Adrenal gland (tissue), 12 donors: ENCODE measurements around the gene ARHGEF33. TPM values are rescaled to one million over a fixed set of nuclear protein-coding genes. Genes with fewer than 3 reads are reported as not detected.
A peak's percentile ranks its signal among the peaks of the same experiment; 100 is the strongest.

Experiments
- DNase-seq, 7 donors: peaks; one replicate each; pipeline ENCODE4 v3.0.0-alpha.2; 2019 to 2020
- H3K27ac ChIP-seq, 5 donors: fragments of 200-600 bp; sonication (generic) in 4 of 5; 1 replicate in 3 of 5; 2 replicates in 2 of 5; pipeline versions ENCODE4 v1.5.1 to v1.8.0; 2016 to 2020; ENCODE audit warnings: mild to moderate bottlenecking in 1 of 5
- H3K27me3 ChIP-seq: fragments of 200-600 bp; 2 replicates; pipeline ENCODE4 v1.8.0; 2021
- H3K36me3 ChIP-seq, 2 donors: fragments of 200-600 bp; replicated peaks in 1 of 2; 1 replicate in 1 of 2; 2 replicates in 1 of 2; pipeline versions ENCODE4 v1.5.1 to v1.8.0; 2018 to 2022
- H3K4me1 ChIP-seq, 2 donors: fragments of 200-600 bp; replicated peaks in 1 of 2; 1 replicate in 1 of 2; 2 replicates in 1 of 2; pipeline versions ENCODE4 v1.5.1 to v1.8.0; 2018 to 2021
- H3K4me3 ChIP-seq, 4 donors: fragments of 200-600 bp; sonication (generic) in 3 of 4; one replicate each; pipeline ENCODE4 v1.5.1; 2016 to 2018
- H3K9me3 ChIP-seq, 3 donors: fragments of 200-600 bp; sonication (generic) in 1 of 3; replicated peaks in 1 of 3; 1 replicate in 2 of 3; 2 replicates in 1 of 3; pipeline versions ENCODE4 v1.5.1 to v1.8.0; 2016 to 2021
- CTCF ChIP-seq, 6 experiments: fragments of 450-650 bp in 4 of 6; fragments of 200-600 bp in 2 of 6; sonication (generic) in 1 of 6; IDR thresholded peaks; 1 replicate in 5 of 6; 2 replicates in 1 of 6; pipeline versions ENCODE4 v1.5.1 to v1.8.0; 2016 to 2021; ENCODE audit warnings: antibody characterized with exemption in 6 of 6, mild to moderate bottlenecking in 2 of 6, moderate library complexity in 1 of 6
- POLR2A ChIP-seq, 2 donors: fragments of 450-650 bp; IDR thresholded peaks; one replicate each; pipeline ENCODE4 v1.6.1; 2017; ENCODE audit warnings: antibody characterized with exemption in 2 of 2, mild to moderate bottlenecking in 2 of 2, moderate library complexity in 1 of 2
- WGBS, 4 donors: extraction: QIAGEN DNeasy Blood & Tissue Kit in 2 of 4; methylation state at CpG; one replicate each; pipeline versions ENCODE4 v1.1.5 to v1.1.7; 2013 to 2017; 5-methylcytosine and 5-hydroxymethylcytosine counted together
- intact Hi-C, 2 donors: fragments of 100-400 bp; cut with DNase I; formaldehyde crosslinking; loops; one replicate each; pipeline versions ENCODE4 v1.14.1 to v1.15.0; 2022 to 2023
- polyA plus RNA-seq, 3 donors: library from polyadenylated mRNA; stranded (reverse); fragments of 200-250 nt in 2 of 3; fragments of 350-450 nt in 1 of 3; fragmentation: Illumina TruSeq in 1 of 3; extraction: RNeasy Lipid Tissue Mini Kit (QIAGEN cat#74804) in 1 of 3; gene quantifications; one replicate each; pipeline ENCODE4 v1.2.3, GENCODE V29; 2013 to 2014
- total RNA-seq, 9 donors: library from RNA; depleted of rRNA in 4 of 9; stranded (reverse); fragments of >200 nt in 4 of 9; fragments of 120-200 nt in 1 of 9; fragmentation: NEBNext Ultra II Directional in 1 of 9; extraction: Animal tissue kit (Norgen Biotek cat#: 25700) in 1 of 9; gene quantifications; one replicate each; pipeline versions ENCODE4 v1.1.0 to v1.2.4, GENCODE V29; 2013 to 2023
- donor health status: healthy with polysubstance abuse.
- donor health status: Bipolar disorder and iron deficiency.
- donor health status: DM: yes; HTN: yes; CAD: no.
- donor health status: DM: no; HTN: no; CAD: no.
- donor health status: DM: no; HTN: no; CAD: no.
- donor health status: DM: yes; HTN: yes; CAD: no.

ARHGEF33 gene
- total and polyA plus RNA-seq, 12 donors: 0.49 to 8.3 (median 1.9) TPM

DNA sequence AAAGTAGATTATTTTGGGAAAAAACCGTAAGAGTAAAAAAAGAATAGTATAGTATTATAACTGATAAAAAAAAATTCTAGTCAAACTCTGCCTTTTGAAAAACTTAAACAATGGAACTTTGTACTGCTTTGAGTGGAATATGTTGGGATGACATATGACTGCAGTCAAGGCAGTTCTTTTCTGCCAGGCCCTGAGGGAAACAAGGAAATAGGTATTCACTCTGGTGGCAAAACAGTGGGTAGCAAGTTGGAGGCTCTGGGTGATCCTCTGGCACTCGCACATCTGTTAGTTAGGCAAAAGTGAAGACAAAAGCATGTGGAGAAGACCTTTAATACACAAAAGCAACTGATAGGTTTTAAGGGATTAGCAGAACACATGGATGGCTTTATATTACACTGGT is 102.2 kb downstream of the ARHGEF33 start:
- Histone ChIP-seq H3K9me3 (peaks cover 0 to 4% (median 0%) of the 10 kb centered on the region in 3 donors), H3K4me3 (no peak overlapping the region), H3K27me3 (no peaks in the 10 kb centered on the region), H3K36me3 (peaks cover 0 to 3% of the 10 kb centered on the region in 2 donors), H3K27ac (no peak overlapping the region), H3K4me1 (no peaks in the 10 kb centered on the region)
- no peak for DNase-seq
- TF ChIP-seq POLR2A (IDR thresholded peaks at IDR 0.05) (no peak), CTCF (IDR thresholded peaks at IDR 0.05) (no peak)
- WGBS, 4 donors: 84 to 96% (median 92%) methylated on average over 2 of the region's 2 CpGs
- intact Hi-C loops: no loop called here

GRCh38 chr2:38997781-38998180 is 108.1 kb downstream of the ARHGEF33 start:
- Histone ChIP-seq H3K4me3 (no peak overlapping the region), H3K9me3 (no peaks in the 10 kb centered on the region), H3K27me3 (no peaks in the 10 kb centered on the region), H3K27ac (peak overlapping the region in 2 of 5 donors; percentile 33 to 56), H3K4me1 (peaks cover 0 to 11% of the 10 kb centered on the region in 2 donors), H3K36me3 (peaks cover 0 to 10% of the 10 kb centered on the region in 2 donors)
- intact Hi-C loops: no loop called here
- 24 to 38% (median 30%) methylated on average over 4 of the region's 4 CpGs for WGBS, 4 donors
- TF ChIP-seq CTCF (IDR thresholded peaks at IDR 0.05) (no peak), POLR2A (IDR thresholded peaks at IDR 0.05) (no peak)
- DNase-seq: peak in 6 of 7 donors; percentile 20 to 60 (median 46)

GRCh38 chr2:39000552-39000951 is 110.9 kb downstream of the ARHGEF33 start:
- peaks cover 0 to 12% of the 10 kb centered on the region in 2 donors for H3K36me3 ChIP-seq
- H3K27ac ChIP-seq: no peak overlapping the region
- TF ChIP-seq CTCF (IDR thresholded peaks at IDR 0.05): no peak
- no peak for TF ChIP-seq POLR2A (IDR thresholded peaks at IDR 0.05)
- 70 to 92% (median 78%) methylated on average over 2 of the region's 2 CpGs for WGBS, 4 donors
- H3K9me3 ChIP-seq: no peaks in the 10 kb centered on the region
- no peaks in the 10 kb centered on the region for H3K27me3 ChIP-seq
- no peak overlapping the region for H3K4me3 ChIP-seq
- H3K4me1 ChIP-seq: peaks cover 0 to 11% of the 10 kb centered on the region in 2 donors
- intact Hi-C loops: no loop called here
- no peak for DNase-seq

GRCh38 chr2:39007875-39008504 is 118.3 kb downstream of the ARHGEF33 start:
- Histone ChIP-seq H3K4me3 (no peak overlapping the region), H3K27ac (no peak overlapping the region), H3K9me3 (no peaks in the 10 kb centered on the region), H3K27me3 (no peaks in the 10 kb centered on the region), H3K4me1 (no peaks in the 10 kb centered on the region), H3K36me3 (peaks cover 0 to 22% of the 10 kb centered on the region in 2 donors)
- DNase-seq: no peak
- 75 to 98% (median 93%) methylated on average over 4 to 5 of the region's 5 CpGs for WGBS, 4 donors
- intact Hi-C loops: no loop called here
- TF ChIP-seq CTCF (IDR thresholded peaks at IDR 0.05) (no peak), POLR2A (IDR thresholded peaks at IDR 0.05) (no peak)
